HG03457 (cell line): Measurements from ENCODE around the gene CELF1.
A peak's percentile ranks its signal among the peaks of the same experiment; 100 is the strongest.

Experiments used
- ATAC-seq: cut with Tn5 transposase; IDR thresholded peaks from one replicate; pipeline ENCODE4 v1.9.1; 2021; ENCODE audit warnings: moderate number of reproducible peaks; ENCODE audit not compliant: unreplicated experiment

Gene CELF1

GRCh38 chr11:47426062-47426956 is 126.6 kb downstream of the CELF1 start, which contains the start of gene PSMC3:
TSS of gene PSMC3 (minus strand) at chr11:47426439. CDS start at chr11:47426279, 160 bp downstream.
- peak; percentile 69 for ATAC-seq

- no peak for ATAC-seq
Observed at GRCh38 chr11:47425611-47426010, 127.3 kb downstream of the CELF1 start.

- no peak for ATAC-seq
Observed at GRCh38 chr11:47418454-47419259, 134.3 kb downstream of the CELF1 start.

- no peak for ATAC-seq
Observed at GRCh38 chr11:47417712-47418111, 135.2 kb downstream of the CELF1 start.

- no peak for ATAC-seq
Observed at GRCh38 chr11:47415949-47416472, 136.9 kb downstream of the CELF1 start.
